OCI-LY3 (cell line): ENCODE measurements around the gene C13orf46.

Experiments
- EZH2phosphoT487 ChIP-seq: fragments of 200-600 bp; shearing (Covaris generic); IDR thresholded peaks from 2 replicates; pipeline ENCODE4 v1.6.1; 2018; ENCODE audit warnings: antibody characterized with exemption, mixed run types, low read depth
- TF ChIP-seq, protein P1 (sequence below): fragments of 200-600, 300-600 bp; sonication (generic); IDR thresholded peaks from 2 replicates; pipeline ENCODE4 v1.5.1; 2014; ENCODE audit warnings: antibody characterized with exemption, low read length, low read depth

DNA sequence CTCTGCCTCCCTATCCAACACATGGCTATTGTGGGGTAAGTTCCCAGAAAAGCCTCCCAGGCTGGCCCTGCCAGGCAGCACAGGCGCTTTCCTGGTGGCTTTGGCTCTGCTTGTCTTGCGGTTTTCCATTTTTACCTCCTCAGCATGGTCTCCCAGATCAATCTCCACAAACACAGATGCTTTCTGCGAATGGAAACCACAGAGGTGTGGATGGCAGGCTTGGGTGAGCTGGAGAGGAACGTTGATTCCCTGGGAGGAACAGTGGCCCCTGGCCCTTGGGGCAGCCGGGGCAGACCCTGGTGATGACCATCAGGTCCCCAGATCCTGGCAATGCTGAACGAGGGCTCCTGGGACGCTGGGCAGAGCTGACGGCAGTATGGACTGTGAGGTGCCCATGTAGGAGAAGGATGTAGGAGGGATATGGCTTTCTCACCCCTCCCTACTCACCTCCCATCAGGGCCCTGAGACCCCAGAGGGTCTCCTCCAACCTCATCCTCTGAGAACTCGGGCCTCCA is 6.6 kb downstream of the C13orf46 start:
- TF ChIP-seq, protein P1, sequence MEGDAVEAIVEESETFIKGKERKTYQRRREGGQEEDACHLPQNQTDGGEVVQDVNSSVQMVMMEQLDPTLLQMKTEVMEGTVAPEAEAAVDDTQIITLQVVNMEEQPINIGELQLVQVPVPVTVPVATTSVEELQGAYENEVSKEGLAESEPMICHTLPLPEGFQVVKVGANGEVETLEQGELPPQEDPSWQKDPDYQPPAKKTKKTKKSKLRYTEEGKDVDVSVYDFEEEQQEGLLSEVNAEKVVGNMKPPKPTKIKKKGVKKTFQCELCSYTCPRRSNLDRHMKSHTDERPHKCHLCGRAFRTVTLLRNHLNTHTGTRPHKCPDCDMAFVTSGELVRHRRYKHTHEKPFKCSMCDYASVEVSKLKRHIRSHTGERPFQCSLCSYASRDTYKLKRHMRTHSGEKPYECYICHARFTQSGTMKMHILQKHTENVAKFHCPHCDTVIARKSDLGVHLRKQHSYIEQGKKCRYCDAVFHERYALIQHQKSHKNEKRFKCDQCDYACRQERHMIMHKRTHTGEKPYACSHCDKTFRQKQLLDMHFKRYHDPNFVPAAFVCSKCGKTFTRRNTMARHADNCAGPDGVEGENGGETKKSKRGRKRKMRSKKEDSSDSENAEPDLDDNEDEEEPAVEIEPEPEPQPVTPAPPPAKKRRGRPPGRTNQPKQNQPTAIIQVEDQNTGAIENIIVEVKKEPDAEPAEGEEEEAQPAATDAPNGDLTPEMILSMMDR, result no peak
- TF ChIP-seq EZH2phosphoT487, result no peak
